ENCODE measurements around the gene NAT9.

The NAT9 gene

GRCh38 chr17:74805591-74805991 lies 29.4 kb upstream of the NAT9 start:
- no peak for DNase-seq (ENCODE audit: low read depth in 2 of 2)

DNA sequence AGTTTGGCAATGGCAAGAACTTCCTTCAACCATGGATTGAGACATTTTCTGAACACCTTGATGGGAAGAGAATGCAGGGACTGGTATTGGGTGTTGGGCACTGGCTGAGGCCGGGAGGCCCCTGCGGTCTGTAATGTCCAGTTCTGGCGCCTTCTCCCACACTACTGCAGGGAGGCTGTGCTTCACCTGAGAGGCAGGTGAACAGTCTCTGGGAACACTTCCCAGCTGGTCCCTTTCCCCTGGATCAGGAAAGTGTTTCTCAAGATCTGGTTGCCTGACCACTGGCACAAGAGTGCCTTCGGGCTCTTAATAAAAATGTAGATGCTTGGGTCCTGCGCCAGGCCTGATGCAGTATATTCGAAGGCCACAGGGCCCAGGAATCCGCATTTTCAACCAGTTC lies 28.5 kb upstream of the NAT9 start:
- no peak for DNase-seq (ENCODE audit: low read depth in 2 of 2)

GRCh38 chr17:74803971-74804370 lies 27.8 kb upstream of the NAT9 start:
- no peak for DNase-seq (ENCODE audit: low read depth in 2 of 2)

- no peak for DNase-seq (ENCODE audit: low read depth in 2 of 2)
Observed at GRCh38 chr17:74803388-74803930, 27.3 kb upstream of the NAT9 start.

DNA sequence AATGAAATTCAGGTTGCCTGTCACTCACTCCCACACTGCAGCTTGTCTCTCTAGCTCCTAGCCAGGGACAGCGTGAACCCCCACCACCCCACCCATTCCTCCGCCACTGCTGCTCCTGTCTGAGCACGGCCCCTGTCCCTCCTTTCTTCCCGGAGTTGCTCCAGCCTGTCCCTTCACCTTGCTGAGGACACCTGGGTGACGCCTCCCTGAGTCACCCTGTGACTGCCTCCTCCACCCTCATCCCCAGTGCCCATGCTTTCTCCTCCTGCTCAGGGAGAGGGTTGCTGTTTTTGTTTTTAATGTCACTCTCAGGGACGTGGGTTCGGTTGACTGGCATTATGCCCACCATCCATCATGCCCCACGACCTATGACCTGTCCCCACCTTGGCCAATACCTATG lies 25.8 kb upstream of the NAT9 start:
- no peak for DNase-seq (ENCODE audit: low read depth in 2 of 2)

DNA sequence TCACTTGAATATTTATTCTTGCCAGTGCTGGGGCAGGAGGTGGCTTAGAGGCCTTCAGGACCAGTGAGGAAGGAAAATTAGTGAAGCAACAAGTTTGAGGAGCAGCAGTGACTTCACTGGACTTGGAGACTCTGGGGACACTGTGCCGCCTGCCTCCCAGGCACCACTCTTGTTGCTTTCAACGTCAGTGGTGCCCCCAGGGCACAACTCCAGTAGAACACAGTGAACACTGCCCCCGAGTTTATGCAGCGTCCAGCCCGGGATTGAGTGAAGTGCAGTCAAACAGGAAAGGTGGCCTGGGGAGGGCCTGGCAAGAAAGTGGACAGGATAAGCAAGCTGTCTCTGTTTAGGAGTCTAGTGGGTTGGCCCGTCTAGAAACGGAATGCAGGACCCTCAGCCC lies 24.4 kb upstream of the NAT9 start:
- DNase-seq (ENCODE audit: low read depth in 2 of 2) = no peak

DNA sequence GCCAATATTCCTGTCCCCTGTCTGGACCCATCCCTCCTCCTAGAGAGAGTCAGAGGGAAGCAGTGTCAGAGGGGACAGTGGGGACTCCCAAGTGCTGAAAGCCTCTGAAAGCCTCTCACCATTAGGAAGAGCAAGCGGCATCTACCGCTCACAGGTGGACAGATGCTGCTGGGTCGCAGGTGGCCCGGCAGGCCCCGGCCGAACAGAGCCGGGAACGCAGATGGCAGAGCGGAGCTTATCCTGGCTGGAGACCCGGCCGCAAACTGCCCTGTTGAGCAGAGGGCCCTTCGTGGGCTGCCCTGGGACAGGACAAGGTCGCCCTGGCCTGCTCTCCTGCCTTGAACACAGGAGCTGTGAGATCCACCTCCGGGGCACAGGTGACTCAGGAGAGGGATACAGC lies 23.0 kb upstream of the NAT9 start:
- no peak for DNase-seq (ENCODE audit: low read depth in 2 of 2)

DNA sequence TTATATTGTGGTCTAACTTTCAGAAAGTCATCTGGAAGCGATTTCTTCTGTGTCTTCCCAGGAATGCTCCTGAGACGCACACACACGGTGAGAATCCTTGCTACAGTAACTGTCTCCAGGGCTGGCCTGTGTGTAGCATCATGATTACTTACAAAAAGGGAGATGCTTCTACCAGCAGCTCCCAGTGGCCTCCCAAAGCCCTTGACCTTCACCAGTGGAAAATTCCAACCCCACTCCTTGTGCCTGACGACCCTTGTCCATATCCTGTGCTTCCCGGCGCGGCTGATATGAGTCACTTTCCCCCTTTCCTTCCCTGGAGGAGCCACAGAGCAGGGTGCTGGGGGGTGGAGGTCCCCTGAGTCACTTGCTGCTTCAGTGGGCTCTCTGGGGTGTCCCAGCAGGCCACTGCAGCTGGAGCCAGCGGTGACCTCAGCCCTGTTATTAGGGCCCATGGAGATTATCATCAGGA lies 22.1 kb upstream of the NAT9 start:
- DNase-seq (ENCODE audit: low read depth in 2 of 2) = no peak

GRCh38 chr17:74797824-74798223 lies 21.7 kb upstream of the NAT9 start:
- no peak for DNase-seq (ENCODE audit: low read depth in 2 of 2)

DNA sequence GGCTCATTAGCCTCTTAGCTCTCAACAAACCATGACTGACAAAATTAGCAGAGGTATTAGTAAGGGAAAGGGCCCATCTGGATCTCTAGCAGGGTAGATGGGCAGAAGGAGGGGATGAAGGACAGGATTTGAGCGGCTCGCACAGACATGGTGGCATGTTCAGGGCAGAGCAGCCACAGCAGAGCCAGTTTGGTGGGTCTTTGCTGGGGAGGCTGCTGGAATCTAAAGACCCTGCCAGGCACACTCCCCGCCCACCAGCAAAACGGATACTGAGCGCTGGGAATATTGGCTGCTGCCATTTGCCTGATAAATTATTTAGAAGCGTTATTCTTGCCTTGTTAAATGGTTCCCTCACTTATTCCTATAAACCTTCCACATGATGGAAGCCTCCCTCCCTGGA lies 20.7 kb upstream of the NAT9 start:
- DNase-seq (ENCODE audit: low read depth in 2 of 2) = no peak

DNA sequence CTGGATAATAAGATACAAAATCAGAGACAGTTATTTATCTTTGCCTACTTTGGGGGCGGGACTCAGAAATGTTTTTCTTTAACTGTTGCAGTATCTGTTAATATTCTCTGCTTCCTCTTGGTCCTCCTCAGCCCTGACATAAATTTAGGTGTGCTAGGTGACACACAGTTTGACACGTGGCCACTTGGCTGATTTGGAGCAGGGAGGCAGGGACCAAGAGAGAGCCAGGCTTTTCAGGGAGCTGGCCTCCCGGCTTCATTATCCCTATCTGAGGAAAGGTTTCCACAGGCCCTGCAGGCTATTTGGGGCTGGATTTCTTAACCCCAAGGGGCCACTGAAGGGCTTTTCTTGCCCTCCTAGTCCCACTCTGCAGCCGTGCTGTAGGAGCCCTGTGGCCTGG lies 20.1 kb upstream of the NAT9 start:
- no peak for DNase-seq (ENCODE audit: low read depth in 2 of 2)

- no peak for DNase-seq (ENCODE audit: low read depth in 2 of 2)
Observed at GRCh38 chr17:74795327-74796020, 19.3 kb upstream of the NAT9 start.

GRCh38 chr17:74792586-74793105 lies 16.5 kb upstream of the NAT9 start:
- DNase-seq (ENCODE audit: low read depth in 2 of 2) = no peak

DNA sequence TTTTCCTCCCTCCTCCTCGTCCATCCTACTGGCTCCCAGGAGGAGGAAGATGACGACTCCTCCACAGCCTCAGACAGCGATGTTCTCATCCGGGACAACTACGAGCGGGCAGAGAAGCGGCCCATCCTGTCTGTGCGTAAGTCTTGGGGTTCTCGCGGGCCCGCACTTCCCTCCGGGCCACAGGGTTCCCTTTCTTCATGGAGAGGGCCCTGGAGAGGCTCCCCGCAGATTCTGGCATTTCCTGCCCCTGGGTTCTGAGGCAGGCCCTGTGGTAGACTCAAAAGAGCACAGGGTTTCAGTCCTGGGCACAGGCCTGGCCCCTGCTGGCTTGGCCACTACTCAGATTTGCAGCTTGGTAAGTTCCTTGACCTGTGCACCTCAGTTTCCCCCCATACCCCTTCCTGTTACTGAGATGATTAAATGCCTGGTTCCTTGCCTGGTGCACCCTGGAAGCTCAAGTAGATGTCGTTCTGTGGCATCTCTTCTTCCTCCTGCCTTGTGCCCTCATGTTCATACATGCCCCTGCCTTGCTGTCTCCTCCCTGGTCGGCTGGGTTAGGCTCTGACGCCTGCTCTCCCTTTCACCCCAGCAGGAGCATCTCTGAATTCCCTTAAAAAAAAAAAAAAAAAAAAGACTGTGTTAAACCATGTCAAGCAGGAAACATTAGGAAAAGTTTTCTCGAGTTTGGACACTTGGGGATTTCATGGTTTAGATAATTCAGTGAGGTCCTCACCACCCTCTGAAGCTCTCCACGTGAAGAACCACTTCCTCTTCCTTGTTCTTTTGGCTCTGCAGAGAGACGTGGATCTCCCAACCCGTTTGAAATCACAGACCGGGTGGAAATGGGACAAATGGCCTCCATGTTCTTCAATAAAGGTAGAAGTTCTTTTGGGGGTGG lies 14.3 kb upstream of the NAT9 start:
- no peak for DNase-seq (ENCODE audit: low read depth in 2 of 2)

DNA sequence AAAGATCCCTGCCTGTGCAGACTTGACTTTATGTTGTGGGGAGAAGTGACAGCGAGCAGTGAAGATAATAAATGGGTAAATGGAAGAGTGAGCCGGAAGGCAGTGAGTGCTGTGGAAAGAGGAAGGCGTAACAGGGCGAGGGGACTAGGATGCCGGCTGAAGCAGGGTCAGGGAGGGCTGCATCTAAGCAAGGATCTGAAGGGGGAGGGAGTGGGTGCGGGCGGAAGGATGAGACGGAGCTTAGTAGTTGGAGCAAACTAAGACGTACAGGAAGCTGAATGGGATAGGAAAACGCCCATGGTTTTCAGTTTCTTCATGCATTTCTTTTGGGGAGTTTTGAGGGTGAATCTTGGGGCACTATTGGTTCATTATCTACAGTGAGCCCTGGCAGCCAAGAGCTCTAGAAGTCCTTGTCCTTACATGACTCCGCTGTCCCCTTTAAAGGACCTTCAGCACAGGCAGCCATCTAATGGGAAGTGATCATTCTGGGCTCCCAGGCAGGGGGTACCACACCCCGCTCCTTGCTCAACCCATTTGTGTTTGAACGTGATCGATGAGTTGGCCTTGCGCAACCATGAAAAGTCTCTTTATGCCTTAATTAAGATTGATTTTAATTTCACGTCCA lies 10.4 kb upstream of the NAT9 start:
- DNase-seq (ENCODE audit: low read depth in 2 of 2) = no peak

GRCh38 chr17:74785981-74786360 lies 9.8 kb upstream of the NAT9 start:
- no peak for DNase-seq (ENCODE audit: low read depth in 2 of 2)

- DNase-seq (ENCODE audit: low read depth in 2 of 2) = no peak
Observed at GRCh38 chr17:74785096-74785980, 9.2 kb upstream of the NAT9 start.

DNA sequence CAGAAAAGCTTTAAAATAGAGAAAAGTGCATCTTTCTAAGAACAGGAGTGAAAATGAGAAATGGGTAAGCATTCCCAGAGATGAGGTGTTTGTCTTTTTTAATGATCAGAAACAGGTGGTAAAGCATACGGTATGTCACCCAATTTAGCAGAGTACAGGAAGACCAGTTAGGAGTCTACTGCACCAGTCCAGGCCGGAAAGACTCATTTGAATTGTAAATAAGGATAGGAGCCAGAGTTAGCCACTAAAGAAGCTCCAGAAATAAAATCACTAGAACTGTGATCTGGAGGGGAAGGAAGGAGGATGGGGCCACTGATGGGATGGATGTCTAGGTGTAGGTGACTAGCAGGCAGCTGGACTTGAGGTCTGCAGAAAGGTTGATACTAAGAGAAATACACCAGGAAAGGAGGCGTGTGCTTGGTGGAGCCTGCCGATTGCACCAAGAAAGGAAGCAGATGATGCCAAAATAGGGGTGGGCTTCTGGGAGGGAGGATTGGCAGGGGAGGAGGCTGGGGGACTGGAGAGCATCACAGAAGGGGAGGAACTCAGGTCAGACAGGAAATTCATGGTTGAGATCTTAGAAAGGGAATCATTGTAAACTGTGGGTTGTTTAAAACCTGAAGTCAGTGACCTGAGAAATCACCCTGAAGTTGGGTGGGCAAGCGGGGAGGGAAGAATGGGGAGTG lies 8.1 kb upstream of the NAT9 start:
- DNase-seq (ENCODE audit: low read depth in 2 of 2) = no peak

- DNase-seq (ENCODE audit: low read depth in 2 of 2) = no peak
Observed at GRCh38 chr17:74782571-74782970, 6.4 kb upstream of the NAT9 start.

DNA sequence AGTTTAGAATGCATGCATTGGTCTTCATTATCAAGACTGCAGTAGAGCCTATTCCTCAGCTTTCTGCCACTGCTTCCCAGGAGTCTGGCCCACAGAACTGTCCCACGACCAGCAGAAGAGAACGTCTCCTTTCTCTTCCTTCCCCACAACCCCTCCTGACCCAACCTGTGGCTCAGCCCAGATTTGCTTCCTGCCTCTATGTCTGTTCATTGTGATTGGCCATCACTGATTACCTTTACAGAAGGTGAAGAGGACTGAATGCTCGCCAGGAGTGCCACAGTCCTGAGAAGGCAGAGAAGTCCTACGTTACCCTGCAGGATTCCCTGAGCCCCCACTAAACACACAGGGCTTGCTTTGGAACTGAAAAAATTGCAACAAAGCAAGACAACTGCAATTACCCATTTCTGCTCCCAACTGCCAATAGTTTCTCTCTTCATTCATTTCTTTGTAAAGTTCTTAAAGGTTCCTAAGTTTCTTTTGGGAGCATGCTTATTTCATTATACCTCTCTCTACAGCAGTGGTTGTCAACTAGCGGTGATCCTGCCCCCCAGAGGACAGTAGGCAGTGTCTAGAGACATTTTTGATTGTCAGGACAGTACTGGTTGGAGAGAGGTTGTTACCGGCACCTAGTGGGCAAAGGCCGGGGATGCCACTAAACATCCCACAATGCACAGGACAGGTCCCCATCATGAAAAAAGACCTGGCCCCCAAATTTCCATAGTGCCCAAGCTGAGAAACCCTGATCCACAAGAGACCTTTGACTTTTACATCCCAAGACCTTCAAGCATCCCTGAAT lies 4.5 kb upstream of the NAT9 start:
- no peak for DNase-seq (ENCODE audit: low read depth in 2 of 2)

All from stimulated activated CD8-positive, alpha-beta memory T cell treated with anti-CD3 and anti-CD28 coated beads, Interleukin-2, amount 100 ng/mL, for 1 hour (primary cell).